Karpas-422 (cell line): Measurements from ENCODE around the gene MLLT1. TPM values are rescaled to one million over a fixed set of nuclear protein-coding genes. Genes with fewer than 3 reads are reported as not detected.

Source experiments
- DNase-seq: peaks from one replicate; pipeline ENCODE4 v3.0.0-alpha.2; 2015
- H2AFZ ChIP-seq: fragments of 200-600 bp; sonication (generic); 2 replicates; pipeline ENCODE4 v1.6.1; 2014; ENCODE audit warnings: antibody characterized with exemption, low read length, mixed read lengths
- H3K27ac ChIP-seq: fragments of 200-600 bp; sonication (generic); 2 replicates; pipeline ENCODE4 v1.5.1; 2014; ENCODE audit warnings: mild to moderate bottlenecking, low read length, moderate library complexity
- H3K27me3 ChIP-seq: fragments of 200-600 bp; sonication (generic); 2 replicates; pipeline ENCODE4 v1.6.1; 2014; ENCODE audit warnings: low read length, mixed read lengths
- H3K36me3 ChIP-seq: fragments of 200-600 bp; sonication (generic); 2 replicates; pipeline ENCODE4 v1.6.1; 2014; ENCODE audit warnings: low read length, mixed read lengths; ENCODE audit not compliant: insufficient read depth
- H3K4me1 ChIP-seq: fragments of 200-600 bp; sonication (generic); 2 replicates; pipeline ENCODE4 v1.6.1; 2014; ENCODE audit warnings: mild to moderate bottlenecking, low read length, mixed read lengths
- H3K4me2 ChIP-seq: fragments of 200-600 bp; sonication (generic); 2 replicates; pipeline ENCODE4 v1.6.1; 2014; ENCODE audit warnings: low read length, low read depth, mild to moderate bottlenecking; ENCODE audit not compliant: poor library complexity, severe bottlenecking
- H3K4me3 ChIP-seq: fragments of 200-600 bp; sonication (generic); 2 replicates; pipeline ENCODE4 v1.5.1; 2014; ENCODE audit warnings: mild to moderate bottlenecking, antibody characterized with exemption, low read length, mixed read lengths
- H3K79me2 ChIP-seq: fragments of 200-600 bp; sonication (generic); 2 replicates; pipeline ENCODE4 v1.6.1; 2014; ENCODE audit warnings: mild to moderate bottlenecking, low read length, mixed read lengths
- H3K9ac ChIP-seq: fragments of 200-600 bp; sonication (generic); 2 replicates; pipeline ENCODE4 v1.6.0; 2014; ENCODE audit warnings: low read length
- H3K9me2 ChIP-seq: fragments of 200-600 bp; sonication (generic), shearing (Covaris generic); replicated peaks from 2 replicates; pipeline ENCODE4 v1.6.0; 2014; ENCODE audit warnings: mild to moderate bottlenecking, low read length, moderate library complexity; ENCODE audit not compliant: insufficient read depth
- H3K9me3 ChIP-seq: fragments of 300-700, 200-600 bp; sonication (generic); 2 replicates; pipeline ENCODE4 v1.6.1; 2014; ENCODE audit warnings: low read length, mixed read lengths
- H4K20me1 ChIP-seq: fragments of 200-600 bp; sonication (generic); 2 replicates; pipeline ENCODE4 v1.6.1; 2014; ENCODE audit warnings: mild to moderate bottlenecking, antibody characterized with exemption, low read length, low read depth; ENCODE audit not compliant: insufficient read depth
- total RNA-seq: library from RNA; depleted of rRNA; stranded (reverse); fragments of >200 nt; shearing (Covaris generic); gene quantifications from 2 replicates; pipeline ENCODE4 v1.2.3, GENCODE V29; 2014; ENCODE audit warnings: low replicate concordance

The MLLT1 gene
- total RNA-seq, 1 experiment from 2014 or later: 19.5 TPM

DNA sequence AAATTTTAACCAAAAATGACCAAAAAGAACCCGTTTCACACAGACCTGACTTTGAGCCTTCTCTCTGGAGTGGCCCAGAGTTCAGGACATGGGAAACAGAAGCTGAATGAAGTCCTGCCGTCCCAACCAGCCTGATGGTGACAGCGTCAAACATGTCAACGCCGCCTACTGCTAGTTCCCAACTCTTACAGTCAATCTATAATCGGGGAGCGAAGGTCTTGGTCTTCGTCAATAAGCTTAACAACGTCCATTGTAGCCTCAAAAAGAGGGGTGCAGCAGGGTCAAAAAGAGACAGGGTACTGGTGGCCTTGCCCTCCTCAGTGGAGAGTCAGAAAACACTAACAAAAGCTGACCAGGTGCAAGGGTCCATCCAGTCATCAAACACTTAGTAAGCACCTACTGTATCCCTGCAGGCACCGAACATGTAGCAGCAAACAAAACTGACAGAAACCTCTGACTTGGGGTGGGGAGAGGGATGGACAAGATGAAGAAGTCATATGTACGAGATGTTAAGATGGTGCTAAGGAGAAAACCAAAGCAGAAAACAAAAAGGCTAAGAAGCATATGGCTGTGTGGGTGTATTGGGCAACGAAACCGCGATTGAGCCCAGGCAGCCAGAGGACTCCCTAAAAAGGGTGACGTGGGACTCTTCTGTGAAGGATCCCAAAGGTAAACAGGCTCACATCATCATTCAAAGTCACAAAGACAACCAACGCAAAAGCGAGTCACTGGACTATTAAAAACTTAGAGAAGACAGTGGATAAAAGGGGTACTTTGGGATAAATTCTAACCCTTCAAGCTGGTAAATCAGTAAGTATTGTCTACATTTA, 12.0 kb downstream of the MLLT1 start:
- H2AFZ ChIP-seq: no peak overlapping the region
- H3K27me3 ChIP-seq: no peaks in the 10 kb centered on the region
- peaks cover 60% of the 10 kb centered on the region for H3K79me2 ChIP-seq
- no peak for DNase-seq
- no peaks in the 10 kb centered on the region for H3K36me3 ChIP-seq
- no peaks in the 10 kb centered on the region for H3K9me2 ChIP-seq
- H3K9me3 ChIP-seq: no peaks in the 10 kb centered on the region
- no peak overlapping the region for H3K9ac ChIP-seq
- no peaks in the 10 kb centered on the region for H3K4me1 ChIP-seq
- H3K27ac ChIP-seq: no peak overlapping the region
- peaks cover 45% of the 10 kb centered on the region for H4K20me1 ChIP-seq
- no peak overlapping the region for H3K4me2 ChIP-seq
- H3K4me3 ChIP-seq: no peak overlapping the region

DNA sequence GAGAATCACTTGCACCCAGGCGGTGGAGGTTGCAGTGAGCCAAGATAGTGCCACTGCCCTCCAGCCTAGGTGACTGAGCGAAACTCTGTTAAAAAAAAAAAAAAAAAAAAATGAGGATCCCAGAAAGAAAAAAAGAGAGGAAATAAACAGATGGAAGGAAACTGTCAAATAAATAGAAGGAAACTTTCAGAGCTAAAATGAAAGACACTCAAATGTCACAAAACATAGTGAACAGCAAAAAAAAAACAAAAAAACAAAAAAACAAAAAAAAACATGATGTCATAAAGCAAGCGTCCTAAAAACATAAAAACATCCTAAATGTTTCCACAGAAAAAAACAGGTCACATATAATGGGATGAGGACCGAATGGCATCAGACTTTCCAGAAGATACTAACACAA, 15.0 kb downstream of the MLLT1 start:
- Histone ChIP-seq H2AFZ (no peak overlapping the region), H3K4me3 (no peak overlapping the region), H3K9me2 (no peaks in the 10 kb centered on the region), H3K9me3 (no peaks in the 10 kb centered on the region), H3K27me3 (no peaks in the 10 kb centered on the region), H3K79me2 (peaks cover 38% of the 10 kb centered on the region), H4K20me1 (peaks cover 47% of the 10 kb centered on the region), H3K4me2 (no peak overlapping the region), H3K4me1 (no peaks in the 10 kb centered on the region), H3K36me3 (peaks cover under 1% of the 10 kb centered on the region; the same call in 1 of the 2 replicates), H3K9ac (no peak overlapping the region), H3K27ac (no peak overlapping the region)
- no peak for DNase-seq

DNA sequence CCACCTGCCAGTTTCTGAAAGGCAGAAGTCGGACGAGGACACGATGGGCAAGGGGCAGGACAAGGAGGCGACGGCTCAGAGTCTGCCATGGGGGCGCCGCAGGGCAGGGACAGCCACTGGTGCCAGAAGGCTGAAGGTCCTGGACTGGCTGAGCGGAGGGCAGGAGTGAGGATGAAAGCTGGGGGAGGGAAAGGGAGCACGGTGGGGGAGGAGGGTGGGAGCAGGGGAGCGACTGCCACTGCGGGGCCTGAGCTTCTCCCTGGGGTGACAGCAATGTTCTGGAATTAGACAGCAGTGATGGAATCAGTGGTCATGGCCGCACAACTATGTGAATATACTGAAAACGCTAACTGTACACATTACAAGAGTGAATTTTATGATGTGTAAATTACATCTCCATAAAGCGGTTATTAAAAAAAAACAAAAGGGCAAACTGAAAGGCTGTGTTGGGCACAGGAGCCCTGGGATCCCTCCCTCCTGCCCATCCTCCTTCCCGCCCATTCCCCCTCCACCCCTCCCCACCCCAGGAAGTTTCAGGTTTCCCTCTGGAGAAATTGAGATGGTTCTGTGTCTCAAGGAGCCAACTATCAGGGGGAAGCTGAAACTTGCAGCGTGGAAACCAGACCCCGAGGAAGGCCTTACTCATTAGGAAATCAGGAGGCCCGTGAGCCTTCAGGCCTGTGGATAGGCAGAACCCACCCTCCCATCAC, 15.9 kb downstream of the MLLT1 start:
- H3K27me3 ChIP-seq: no peaks in the 10 kb centered on the region
- H3K36me3 ChIP-seq: peaks cover 2% of the 10 kb centered on the region; the same call in 1 of the 2 replicates
- H3K9ac ChIP-seq: no peak overlapping the region
- no peak overlapping the region for H3K4me2 ChIP-seq
- H3K27ac ChIP-seq: no peak overlapping the region
- no peaks in the 10 kb centered on the region for H3K4me1 ChIP-seq
- peaks cover 44% of the 10 kb centered on the region for H3K79me2 ChIP-seq
- no peak overlapping the region for H2AFZ ChIP-seq
- no peaks in the 10 kb centered on the region for H3K9me2 ChIP-seq
- no peak overlapping the region for H3K4me3 ChIP-seq
- H4K20me1 ChIP-seq: peaks cover 56% of the 10 kb centered on the region
- H3K9me3 ChIP-seq: no peaks in the 10 kb centered on the region
- DNase-seq: no peak

DNA sequence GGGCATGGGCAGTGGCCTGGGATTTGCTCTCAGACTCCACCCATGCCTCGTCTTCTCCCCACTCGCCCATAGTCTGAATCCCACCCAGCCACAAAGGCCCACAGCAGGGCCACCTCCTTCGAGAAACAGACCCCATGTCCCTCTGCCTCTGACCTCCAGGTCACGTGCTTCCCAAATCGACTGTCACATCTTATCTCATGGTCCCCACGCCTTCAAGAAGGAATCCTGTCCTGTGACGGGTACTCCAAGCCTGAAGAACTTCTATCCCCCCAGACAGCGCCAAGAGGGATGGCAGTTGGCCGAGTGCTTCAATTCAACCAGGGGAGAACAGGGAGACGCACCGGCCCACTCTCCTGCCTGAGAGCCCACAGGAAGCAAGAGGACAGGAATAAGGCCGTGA, 16.5 kb downstream of the MLLT1 start:
- Histone ChIP-seq H4K20me1 (peaks cover 57% of the 10 kb centered on the region), H3K4me2 (no peak overlapping the region), H3K79me2 (peaks cover 44% of the 10 kb centered on the region), H3K4me3 (no peak overlapping the region), H3K9me2 (no peaks in the 10 kb centered on the region), H3K9me3 (no peaks in the 10 kb centered on the region), H2AFZ (no peak overlapping the region), H3K4me1 (peaks cover 2% of the 10 kb centered on the region; the same call in 1 of the 2 replicates), H3K9ac (no peak overlapping the region), H3K27ac (no peak overlapping the region), H3K27me3 (no peaks in the 10 kb centered on the region), H3K36me3 (peaks cover 2% of the 10 kb centered on the region; the same call in 1 of the 2 replicates)
- no peak for DNase-seq

DNA sequence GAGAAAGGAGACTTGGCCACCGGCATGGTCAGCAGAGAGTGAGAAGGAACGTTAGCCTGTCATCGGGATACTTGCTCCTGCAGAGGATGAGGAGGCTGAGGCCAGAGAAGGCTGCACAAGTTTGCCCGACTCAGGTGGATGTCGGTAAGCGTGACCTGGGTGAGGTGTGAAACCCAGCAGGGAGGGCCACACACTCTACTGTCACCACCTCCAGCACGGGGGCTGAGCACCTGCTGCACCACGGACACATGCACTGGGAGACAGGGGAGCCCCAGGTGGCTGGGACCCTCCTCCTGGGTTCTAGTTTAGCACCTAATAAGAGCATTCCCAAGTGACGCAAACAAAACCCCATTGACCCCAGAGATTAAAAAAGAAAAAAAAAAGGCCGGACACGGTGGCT, 17.3 kb downstream of the MLLT1 start:
- Histone ChIP-seq H3K9ac (no peak overlapping the region), H3K9me3 (no peaks in the 10 kb centered on the region), H3K27me3 (no peaks in the 10 kb centered on the region), H3K9me2 (no peaks in the 10 kb centered on the region), H2AFZ (no peak overlapping the region), H3K4me1 (peaks cover 7% of the 10 kb centered on the region), H4K20me1 (peaks cover 57% of the 10 kb centered on the region), H3K36me3 (peaks cover 2% of the 10 kb centered on the region; the same call in 1 of the 2 replicates), H3K4me3 (no peak overlapping the region), H3K27ac (no peak overlapping the region), H3K4me2 (no peak overlapping the region), H3K79me2 (peaks cover 44% of the 10 kb centered on the region)
- no peak for DNase-seq

DNA sequence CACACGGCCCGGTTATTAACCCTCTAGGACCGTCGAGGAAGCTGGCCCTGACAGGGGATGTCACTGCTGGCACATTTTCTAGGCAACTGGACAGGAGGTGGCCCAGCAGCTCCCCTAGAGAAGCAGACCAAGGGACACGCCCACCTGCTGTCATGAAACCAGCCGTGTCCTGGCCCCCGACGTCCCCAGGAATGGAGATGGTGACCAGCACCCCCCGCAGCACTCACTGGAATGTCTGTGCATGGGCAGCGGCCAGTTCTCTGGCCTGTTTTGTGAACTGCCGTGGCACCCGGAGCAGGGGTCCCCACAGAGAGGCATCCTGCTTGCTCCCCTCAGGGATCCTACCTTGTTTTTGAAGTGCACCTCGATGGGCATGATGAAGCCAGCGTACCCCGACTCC, 17.9 kb downstream of the MLLT1 start:
- no peak overlapping the region for H3K9ac ChIP-seq
- peaks cover 7% of the 10 kb centered on the region for H3K4me1 ChIP-seq
- H4K20me1 ChIP-seq: peaks cover 62% of the 10 kb centered on the region
- H3K4me2 ChIP-seq: no peak overlapping the region
- H3K36me3 ChIP-seq: peaks cover 2% of the 10 kb centered on the region; the same call in 1 of the 2 replicates
- H3K27ac ChIP-seq: no peak overlapping the region
- no peaks in the 10 kb centered on the region for H3K9me3 ChIP-seq
- peaks cover 44% of the 10 kb centered on the region for H3K79me2 ChIP-seq
- H3K4me3 ChIP-seq: no peak overlapping the region
- H2AFZ ChIP-seq: no peak overlapping the region
- no peaks in the 10 kb centered on the region for H3K9me2 ChIP-seq
- DNase-seq: no peak
- no peaks in the 10 kb centered on the region for H3K27me3 ChIP-seq

DNA sequence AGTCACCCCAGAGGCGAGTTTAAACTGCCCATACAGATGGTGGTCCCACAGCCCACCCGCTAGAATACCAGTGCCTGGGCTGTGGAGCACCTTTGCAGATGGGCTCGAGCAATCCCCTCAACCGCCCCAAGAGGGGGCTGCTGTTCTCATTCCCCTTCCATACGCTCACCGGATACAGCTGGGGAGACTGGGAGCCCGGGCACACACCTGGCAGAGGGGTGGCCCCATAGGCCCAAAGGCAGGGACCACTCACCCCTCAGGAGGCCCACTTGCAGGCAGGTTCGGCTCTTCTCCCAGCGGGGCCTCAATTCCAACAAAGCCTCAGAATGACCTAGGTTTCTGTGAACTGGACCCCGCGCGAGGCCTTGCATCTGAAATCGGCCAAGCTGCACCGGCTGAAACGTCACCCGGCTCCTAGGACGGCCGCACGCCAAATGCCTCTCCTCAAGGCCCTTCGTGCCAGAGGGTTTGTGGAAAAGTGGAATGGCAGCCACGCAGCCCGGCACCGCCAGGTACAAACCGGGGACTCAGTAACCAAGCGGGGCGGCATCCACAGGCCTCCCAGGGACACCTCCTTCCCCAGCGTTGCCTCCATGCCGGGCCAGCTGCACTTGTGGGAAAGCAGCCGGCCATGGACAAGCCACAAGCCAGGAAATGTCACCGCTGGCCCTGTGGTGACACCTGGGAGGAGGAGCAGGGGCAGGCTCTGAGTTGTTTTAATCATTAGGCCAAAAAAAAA, 18.7 kb downstream of the MLLT1 start:
- H3K27me3 ChIP-seq: no peaks in the 10 kb centered on the region
- peak; percentile 59 for DNase-seq
- no peak overlapping the region for H3K4me3 ChIP-seq
- no peak overlapping the region for H2AFZ ChIP-seq
- no peaks in the 10 kb centered on the region for H3K9me3 ChIP-seq
- no peak overlapping the region for H3K4me2 ChIP-seq
- peaks cover 2% of the 10 kb centered on the region; the same call in 1 of the 2 replicates for H3K36me3 ChIP-seq
- no peaks in the 10 kb centered on the region for H3K9me2 ChIP-seq
- peaks cover 43% of the 10 kb centered on the region for H3K79me2 ChIP-seq
- peaks cover 65% of the 10 kb centered on the region for H4K20me1 ChIP-seq
- H3K9ac ChIP-seq: no peak overlapping the region
- no peak overlapping the region for H3K27ac ChIP-seq
- peaks cover 7% of the 10 kb centered on the region for H3K4me1 ChIP-seq

DNA sequence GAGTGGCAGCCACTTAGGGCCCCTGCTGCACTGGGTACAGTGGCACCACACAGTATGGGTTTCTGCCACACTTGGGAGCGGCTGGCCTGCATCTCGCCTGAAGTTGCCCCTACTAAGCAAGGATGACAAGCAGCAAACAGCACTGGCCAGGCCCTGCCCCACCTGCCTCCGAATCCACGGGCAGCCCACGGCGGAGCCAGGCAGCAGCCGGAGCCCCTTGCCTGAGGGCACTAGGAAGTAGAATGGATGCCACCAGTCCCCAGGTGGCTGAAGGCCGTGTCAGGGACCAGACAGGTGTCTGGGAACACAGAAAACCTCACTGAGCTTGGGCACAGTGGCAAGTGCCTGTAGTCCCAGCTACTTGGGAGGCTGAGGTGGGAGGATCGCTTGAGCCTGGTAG, 19.4 kb downstream of the MLLT1 start:
- no peak for DNase-seq
- no peak overlapping the region for H3K4me2 ChIP-seq
- H3K4me1 ChIP-seq: peaks cover 7% of the 10 kb centered on the region
- peaks cover 2% of the 10 kb centered on the region; the same call in 1 of the 2 replicates for H3K36me3 ChIP-seq
- H2AFZ ChIP-seq: no peak overlapping the region
- peaks cover 49% of the 10 kb centered on the region for H3K79me2 ChIP-seq
- peaks cover 70% of the 10 kb centered on the region for H4K20me1 ChIP-seq
- H3K9me2 ChIP-seq: no peaks in the 10 kb centered on the region
- H3K27me3 ChIP-seq: no peaks in the 10 kb centered on the region
- H3K27ac ChIP-seq: no peak overlapping the region
- no peak overlapping the region for H3K4me3 ChIP-seq
- H3K9me3 ChIP-seq: no peaks in the 10 kb centered on the region
- H3K9ac ChIP-seq: no peak overlapping the region
